Neural progenitor cell (in vitro differentiated cells): ENCODE data around the gene ABCG8. TPM values are rescaled to one million over a fixed set of nuclear protein-coding genes. Genes with fewer than 3 reads are reported as not detected.
"Not testable (repeated sequence)": the region's sequence is repeated elsewhere in the genome, so short reads cannot be mapped to it uniquely, and the experiment has no call there.

ENCODE experiments used
- DNase-seq: peaks from one replicate; pipeline ENCODE4 v3.0.0-alpha.2; 2016; ENCODE audit warnings: low spot score
- H2AFZ ChIP-seq: fragments of 200-600 bp; sonication (generic); replicated peaks from 2 replicates; pipeline ENCODE4 v1.6.1; 2016; ENCODE audit warnings: antibody characterized with exemption
- H3F3A ChIP-seq: fragments of 200-600 bp; sonication (generic); 2 replicates; pipeline ENCODE4 v1.6.1; 2016; ENCODE audit warnings: antibody characterized with exemption, low read depth
- H3K27ac ChIP-seq: fragments of 200-600 bp; sonication (generic); 2 replicates; pipeline ENCODE4 v1.5.1; 2016; ENCODE audit warnings: mild to moderate bottlenecking
- H3K27me3 ChIP-seq: fragments of 200-600 bp; sonication (generic); 2 replicates; pipeline ENCODE4 v1.6.1; 2016; ENCODE audit warnings: mild to moderate bottlenecking, moderate library complexity
- H3K36me3 ChIP-seq: fragments of 200-600 bp; sonication (generic); 2 replicates; pipeline ENCODE4 v1.5.1; 2016
- H3K4me1 ChIP-seq: fragments of 200-600 bp; sonication (generic); 2 replicates; pipeline ENCODE4 v1.6.1; 2016; ENCODE audit warnings: mixed run types
- H3K4me2 ChIP-seq: fragments of 200-600 bp; sonication (generic); 2 replicates; pipeline ENCODE4 v1.6.1; 2016
- H3K4me3 ChIP-seq: fragments of 200-600 bp; sonication (generic); 2 replicates; pipeline ENCODE4 v1.5.1; 2016
- H3K79me2 ChIP-seq: fragments of 200-600 bp; sonication (generic); 2 replicates; pipeline ENCODE4 v1.6.1; 2016; ENCODE audit warnings: low read depth
- H3K9ac ChIP-seq: fragments of 200-600 bp; sonication (generic); 2 replicates; pipeline ENCODE4 v1.6.1; 2016
- H3K9me3 ChIP-seq: fragments of 200-600 bp; sonication (generic); 2 replicates; pipeline ENCODE4 v1.5.1; 2016; ENCODE audit warnings: low read depth
- H4K20me1 ChIP-seq: fragments of 200-600 bp; sonication (generic); 2 replicates; pipeline ENCODE4 v1.6.1; 2016; ENCODE audit warnings: low read depth
- H3K27ac Mint-ChIP-seq: 3 replicates; pipeline ENCODE4 v1.8.0; 2021; ENCODE audit warnings: mixed read lengths
- H3K27me3 Mint-ChIP-seq: 2 replicates; pipeline ENCODE4 v1.8.0; 2022; ENCODE audit warnings: low read depth, mild to moderate bottlenecking, inconsistent platforms, moderate library complexity, mixed read lengths; ENCODE audit not compliant: insufficient read depth
- H3K36me3 Mint-ChIP-seq: 3 replicates; pipeline ENCODE4 v1.8.0; 2021; ENCODE audit warnings: mixed read lengths
- H3K4me1 Mint-ChIP-seq: 3 replicates; pipeline ENCODE4 v1.8.0; 2021; ENCODE audit warnings: mixed read lengths
- H3K4me3 Mint-ChIP-seq: 3 replicates; pipeline ENCODE4 v1.8.0; 2021; ENCODE audit warnings: mild to moderate bottlenecking, moderate library complexity, mixed read lengths
- H3K9me3 Mint-ChIP-seq: 3 replicates; pipeline ENCODE4 v1.8.0; 2020; ENCODE audit warnings: mixed read lengths
- CTCF ChIP-seq: fragments of 200-600 bp; sonication (generic); IDR thresholded peaks from 2 replicates; pipeline ENCODE4 v1.5.1; 2017; ENCODE audit warnings: antibody characterized with exemption, mild to moderate bottlenecking
- EZH2 ChIP-seq: fragments of 200-600 bp; sonication (generic); IDR thresholded peaks from 2 replicates; pipeline ENCODE4 v1.6.1; 2017; ENCODE audit warnings: antibody characterized with exemption, mild to moderate bottlenecking, moderate library complexity
- EZH2phosphoT487 ChIP-seq: fragments of 200-600 bp; sonication (generic); IDR thresholded peaks from 2 replicates; pipeline ENCODE4 v1.6.1; 2017; ENCODE audit warnings: antibody characterized with exemption
- total RNA-seq: library from RNA; depleted of rRNA; stranded (reverse); fragments of >200 nt; gene quantifications from 2 replicates; pipeline ENCODE4 v1.2.3, GENCODE V29; 2015; ENCODE audit warnings: low replicate concordance

ABCG8 gene
- total RNA-seq, 1 donor from 2014 or later, result not detected

DNA sequence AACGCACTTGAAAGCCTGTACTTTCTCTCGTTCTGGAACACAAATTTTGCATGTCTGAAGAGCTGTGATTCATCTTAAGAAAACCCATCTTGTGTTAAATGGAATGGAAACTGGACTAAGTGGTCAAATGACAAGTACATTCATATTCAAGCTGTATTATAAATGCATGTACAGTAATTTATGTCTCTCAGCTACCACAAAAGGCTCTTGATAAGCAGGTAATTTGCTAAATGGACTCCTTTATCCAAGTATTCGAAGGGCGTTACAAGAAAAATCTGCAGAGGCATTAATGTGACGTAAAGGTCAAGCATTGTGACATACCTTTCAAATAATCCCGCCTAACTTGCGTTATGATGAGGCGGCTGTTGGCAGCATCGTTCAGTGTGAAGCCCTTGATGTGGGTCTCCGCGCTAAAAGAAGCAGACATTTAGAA is 66.6 kb downstream of the ABCG8 start:
- H4K20me1 ChIP-seq, result no peaks in the 10 kb centered on the region
- H3K79me2 ChIP-seq, result no peaks in the 10 kb centered on the region

GRCh38 chr2:43905871-43906270 is 67.1 kb downstream of the ABCG8 start:
- no peak for DNase-seq
- no peak overlapping the region for H3K27ac Mint-ChIP-seq
- H4K20me1 ChIP-seq, result no peaks in the 10 kb centered on the region
- H3K4me1 ChIP-seq, result peaks cover 10% of the 10 kb centered on the region
- no peak for TF ChIP-seq EZH2
- no peak for TF ChIP-seq EZH2phosphoT487
- TF ChIP-seq CTCF, result no peak
- H3K4me2 ChIP-seq, result no peak overlapping the region
- no peaks in the 10 kb centered on the region for H3K79me2 ChIP-seq
- no peaks in the 10 kb centered on the region for H3K9me3 ChIP-seq
- H3K36me3 ChIP-seq, result peaks cover 21% of the 10 kb centered on the region
- no peak overlapping the region for H3K4me3 Mint-ChIP-seq
- H3K27me3 ChIP-seq, result no peaks in the 10 kb centered on the region
- H3K9me3 Mint-ChIP-seq, result no peaks in the 10 kb centered on the region
- H3K4me3 ChIP-seq, result no peak overlapping the region
- H3K27me3 Mint-ChIP-seq, result no peaks in the 10 kb centered on the region
- no peaks in the 10 kb centered on the region for H3K4me1 Mint-ChIP-seq
- peaks cover 22% of the 10 kb centered on the region for H3K36me3 Mint-ChIP-seq
- no peak overlapping the region for H2AFZ ChIP-seq
- no peak overlapping the region for H3K9ac ChIP-seq
- no peaks in the 10 kb centered on the region for H3F3A ChIP-seq
- no peak overlapping the region for H3K27ac ChIP-seq

More for the DNA sequence above, 66.6 kb downstream of the ABCG8 start:
- peaks cover 10% of the 10 kb centered on the region for H3K4me1 ChIP-seq
- H3K36me3 Mint-ChIP-seq, result peaks cover 25% of the 10 kb centered on the region
- H3K4me3 Mint-ChIP-seq, result no peak overlapping the region
- no peaks in the 10 kb centered on the region for H3F3A ChIP-seq
- H3K4me2 ChIP-seq, result no peak overlapping the region
- DNase-seq, result no peak
- H3K4me1 Mint-ChIP-seq, result no peaks in the 10 kb centered on the region
- no peak overlapping the region for H3K27ac Mint-ChIP-seq
- H3K9ac ChIP-seq, result no peak overlapping the region
- H3K4me3 ChIP-seq, result no peak overlapping the region
- no peaks in the 10 kb centered on the region for H3K27me3 ChIP-seq
- H2AFZ ChIP-seq, result no peak overlapping the region
- H3K9me3 Mint-ChIP-seq, result no peaks in the 10 kb centered on the region
- H3K36me3 ChIP-seq, result peaks cover 25% of the 10 kb centered on the region
- TF ChIP-seq CTCF, result no peak
- TF ChIP-seq EZH2phosphoT487, result no peak
- TF ChIP-seq EZH2, result no peak
- H3K27ac ChIP-seq, result peak overlapping the region; percentile 11
- no peaks in the 10 kb centered on the region for H3K27me3 Mint-ChIP-seq
- H3K9me3 ChIP-seq, result no peaks in the 10 kb centered on the region

- no peak overlapping the region for H3K27ac Mint-ChIP-seq
- Histone ChIP-seq H3K4me1 (peaks cover 10% of the 10 kb centered on the region), H3K9me3 (no peaks in the 10 kb centered on the region), H2AFZ (no peak overlapping the region), H3K4me2 (no peak overlapping the region), H3K9ac (peak overlapping the region; percentile 6), H4K20me1 (no peaks in the 10 kb centered on the region), H3K36me3 (peaks cover 16% of the 10 kb centered on the region), H3K27me3 (no peaks in the 10 kb centered on the region), H3K27ac (no peak overlapping the region), H3K4me3 (no peak overlapping the region), H3K79me2 (no peaks in the 10 kb centered on the region), H3F3A (no peaks in the 10 kb centered on the region)
- peaks cover 25% of the 10 kb centered on the region for H3K36me3 Mint-ChIP-seq
- H3K27me3 Mint-ChIP-seq, result no peaks in the 10 kb centered on the region
- TF ChIP-seq EZH2 (no peak), EZH2phosphoT487 (no peak), CTCF (no peak)
- no peak overlapping the region for H3K4me3 Mint-ChIP-seq
- no peaks in the 10 kb centered on the region for H3K4me1 Mint-ChIP-seq
- H3K9me3 Mint-ChIP-seq, result no peaks in the 10 kb centered on the region
- DNase-seq, result peak; percentile 7
Measured at GRCh38 chr2:43906448-43907109, 67.8 kb downstream of the ABCG8 start.

DNA sequence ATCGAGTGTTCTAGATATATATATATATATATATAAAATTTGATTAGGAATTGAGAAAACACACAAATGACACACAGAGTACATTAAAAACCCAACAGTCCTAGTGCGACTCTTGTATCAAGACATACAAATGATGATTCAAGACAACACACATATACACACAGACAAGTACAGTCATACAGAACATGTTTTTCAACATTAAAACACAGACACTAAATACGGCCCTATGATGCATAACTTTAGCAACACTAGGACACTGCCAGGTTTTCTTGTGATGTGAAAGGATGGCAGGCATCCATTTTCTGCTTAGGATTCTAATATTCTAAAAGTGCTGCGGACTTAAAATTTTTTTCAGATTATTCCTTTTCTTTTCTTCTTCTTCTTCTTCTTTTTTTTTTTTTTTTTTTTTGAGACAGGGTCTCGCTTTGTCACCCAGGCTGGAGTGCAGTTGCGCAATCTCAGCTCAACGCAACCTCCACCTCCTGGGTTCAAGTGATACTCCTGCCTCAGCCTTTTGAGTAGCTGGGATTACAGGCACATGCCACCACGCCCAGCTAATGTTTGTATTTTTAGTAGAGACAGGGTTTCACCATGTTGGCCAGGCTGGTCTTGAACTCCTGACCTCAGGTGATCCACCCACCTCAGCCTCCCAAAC is 72.5 kb downstream of the ABCG8 start:
- not testable (repeated sequence) for H3K27ac Mint-ChIP-seq, H3K27me3 Mint-ChIP-seq
- peaks cover 19% of the 10 kb centered on the region for H3K36me3 ChIP-seq

More for the DNA sequence above, 72.5 kb downstream of the ABCG8 start:
- not testable (repeated sequence) for H3K4me2 ChIP-seq, H3K9me3 Mint-ChIP-seq, H3K4me3 Mint-ChIP-seq, H3K27ac ChIP-seq, H3K4me1 Mint-ChIP-seq, H4K20me1 ChIP-seq, H3F3A ChIP-seq, H3K4me3 ChIP-seq, H2AFZ ChIP-seq, H3K9me3 ChIP-seq, H3K9ac ChIP-seq, H3K79me2 ChIP-seq, H3K27me3 ChIP-seq, DNase-seq
- H3K4me1 ChIP-seq, result peaks cover 10% of the 10 kb centered on the region
- peaks cover 24% of the 10 kb centered on the region for H3K36me3 Mint-ChIP-seq
